ENCODE results near the gene TBC1D10A.
"Not testable (repeated sequence)": the region's sequence is repeated elsewhere in the genome, so short reads cannot be mapped to it uniquely, and the experiment has no call there.

Gene TBC1D10A

DNA sequence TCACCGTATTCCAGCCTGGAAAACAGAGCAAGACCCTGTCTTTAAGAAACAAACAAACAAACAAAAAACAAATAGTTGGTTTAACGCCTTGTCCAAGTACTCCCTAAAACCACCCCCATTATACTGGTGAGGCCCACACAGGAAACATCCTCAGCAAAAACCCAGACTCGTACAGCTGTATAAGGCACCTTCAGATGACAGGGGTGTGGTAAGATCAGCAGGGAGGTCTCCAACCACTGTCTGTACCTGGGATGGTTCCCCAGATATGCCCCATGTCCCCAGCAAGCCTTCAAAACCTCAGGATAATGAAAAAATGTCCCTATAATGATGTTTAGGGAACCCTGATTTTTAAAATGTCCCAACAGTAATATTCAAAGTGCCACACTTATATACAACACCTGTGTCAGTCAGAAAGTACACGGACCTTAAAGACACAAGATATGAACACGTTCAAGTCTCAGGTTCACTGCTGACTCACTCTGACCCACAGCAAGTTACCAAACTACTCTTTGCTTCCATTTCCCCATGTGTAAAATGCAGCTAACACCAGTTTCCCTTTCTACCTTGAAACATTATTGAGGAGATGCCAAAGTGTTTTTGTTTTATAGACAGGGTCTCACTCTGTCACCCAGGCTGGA lies 20.6 kb upstream of the TBC1D10A start:
- no peak for DNase-seq (ENCODE audit: low read depth in 2 of 2)

DNA sequence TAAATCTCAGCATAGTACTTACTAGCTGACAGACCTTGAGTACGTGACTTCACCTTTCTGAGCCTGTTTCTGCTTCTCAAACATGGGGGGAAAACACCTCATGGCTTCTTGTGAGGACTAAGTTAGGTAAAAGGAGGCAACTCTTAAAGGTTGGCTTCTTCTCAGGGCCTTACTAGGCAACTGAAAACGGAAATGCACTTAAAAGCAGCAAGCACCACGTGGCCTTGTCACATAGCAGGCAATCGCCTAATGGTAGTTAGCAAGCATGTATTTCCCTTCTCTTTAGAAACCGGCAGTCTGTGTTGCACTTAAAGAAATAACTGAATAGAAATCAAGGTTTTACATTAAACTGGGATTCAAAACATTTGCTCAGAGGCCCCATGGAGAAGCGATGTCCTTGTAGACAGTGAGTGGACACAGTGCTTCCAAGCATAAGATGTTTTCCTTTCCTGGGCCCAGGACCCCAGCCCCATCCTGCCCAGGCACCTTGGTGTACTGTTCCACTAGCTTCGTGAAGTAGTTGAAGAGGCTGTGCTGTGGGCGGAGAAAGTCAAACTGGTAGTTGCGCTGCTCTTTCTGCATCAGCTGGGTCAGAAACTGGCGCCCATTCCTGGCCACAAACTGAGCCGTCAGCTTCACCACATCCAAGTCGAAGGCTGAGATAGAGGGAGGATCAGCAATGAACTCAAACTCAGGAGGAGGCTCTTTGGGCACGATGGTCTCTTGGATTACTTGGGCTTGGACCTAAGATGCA lies 17.9 kb upstream of the TBC1D10A start:
- peak in 1 of 2 donors; percentile 44 for DNase-seq (ENCODE audit: low read depth in 2 of 2)

DNA sequence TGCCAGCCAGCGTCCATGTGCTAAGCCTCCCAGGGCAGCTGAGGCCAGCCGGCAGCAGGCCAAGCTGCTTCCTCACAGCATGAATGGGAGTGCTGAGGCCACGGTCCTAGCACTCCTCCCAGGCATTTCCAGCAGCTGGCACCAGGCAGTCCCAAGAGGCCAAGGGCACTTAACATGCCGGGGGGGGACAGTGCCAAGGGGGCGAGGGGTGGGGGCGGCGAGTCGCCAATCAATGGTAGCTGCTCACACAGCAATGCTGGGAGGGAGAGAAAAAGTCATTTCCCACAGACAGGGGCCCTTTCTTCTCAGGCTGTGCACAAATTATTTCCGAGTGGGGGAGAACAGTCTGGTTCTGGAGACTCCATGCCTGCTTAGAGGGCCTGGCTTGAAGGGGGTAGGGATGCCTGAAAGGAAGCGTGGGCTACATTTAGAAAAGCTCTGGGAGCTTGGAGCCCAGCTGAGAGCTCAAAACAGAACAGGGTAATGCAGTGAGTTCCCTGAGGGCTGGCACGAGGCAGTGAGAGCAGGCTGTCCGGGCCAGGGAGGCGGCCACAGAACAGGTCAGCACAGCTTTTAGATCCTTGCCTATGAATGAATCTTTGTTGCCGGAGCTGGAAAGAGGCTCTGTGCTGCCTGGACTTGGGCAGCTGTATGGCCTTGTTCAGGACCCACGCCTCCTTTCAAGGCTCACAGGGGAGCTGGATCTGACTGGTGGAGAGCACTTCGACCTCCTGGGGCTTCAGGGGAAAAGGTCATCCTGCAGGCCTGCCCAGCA lies 14.4 kb upstream of the TBC1D10A start:
- no peak for DNase-seq (ENCODE audit: low read depth in 2 of 2)

DNA sequence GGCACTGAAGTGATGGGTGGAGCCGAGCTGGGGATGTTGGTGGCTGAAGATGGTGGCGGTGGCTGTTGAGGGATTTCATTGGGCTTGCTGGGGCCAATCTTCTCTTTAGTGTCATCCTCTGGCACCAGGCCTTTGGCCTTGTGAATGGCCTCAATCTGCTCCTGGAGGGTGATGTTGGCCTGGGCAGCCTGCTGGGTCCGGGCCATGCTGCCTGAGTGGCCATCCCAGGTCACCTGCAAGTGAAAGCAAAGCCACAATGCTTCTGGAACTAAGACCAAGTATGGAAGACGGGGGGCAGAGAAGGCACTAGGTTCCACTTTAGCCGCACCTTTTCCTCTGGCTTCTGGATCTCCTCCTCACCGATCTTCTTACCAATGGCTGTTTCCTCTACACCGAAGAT lies 12.1 kb upstream of the TBC1D10A start:
- DNase-seq (ENCODE audit: low read depth in 2 of 2) = no peak

DNA sequence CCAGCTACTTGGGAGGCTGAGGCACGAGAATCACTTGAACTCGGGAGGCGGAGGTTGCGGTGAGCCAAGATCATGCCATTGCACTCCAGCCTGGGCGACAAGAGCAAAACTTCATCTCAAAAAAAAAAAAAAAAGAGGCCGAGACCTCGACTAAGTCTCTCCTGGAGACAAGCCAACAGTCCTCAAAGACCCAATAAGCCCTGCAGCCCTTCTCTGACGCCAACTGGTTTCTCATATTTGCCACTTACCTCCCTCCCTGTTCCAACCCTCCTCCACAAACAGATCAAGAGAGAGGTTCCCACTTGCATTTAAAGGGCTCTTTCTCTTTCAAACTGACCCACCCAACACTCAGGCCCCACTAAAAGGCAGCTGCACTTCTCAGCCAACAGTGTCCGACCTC lies 11.6 kb upstream of the TBC1D10A start:
- not testable (repeated sequence) for DNase-seq (ENCODE audit: low read depth in 2 of 2)

DNA sequence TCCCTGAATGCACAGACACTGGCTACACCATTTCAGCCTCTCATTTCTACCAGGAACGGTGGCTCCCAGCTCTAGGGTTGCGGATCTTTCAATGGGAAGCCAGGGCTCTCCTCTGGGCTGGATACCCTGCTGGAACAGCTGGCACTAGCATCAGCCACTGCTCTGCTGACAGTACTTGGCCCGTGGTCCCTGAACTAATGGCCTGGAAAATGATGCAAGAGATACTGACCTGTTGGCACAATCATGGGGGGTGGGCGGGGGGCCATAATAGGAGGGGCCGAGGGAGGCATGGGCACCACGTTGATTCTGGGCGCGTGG lies 10.7 kb upstream of the TBC1D10A start:
- DNase-seq (ENCODE audit: low read depth in 2 of 2) = no peak

DNA sequence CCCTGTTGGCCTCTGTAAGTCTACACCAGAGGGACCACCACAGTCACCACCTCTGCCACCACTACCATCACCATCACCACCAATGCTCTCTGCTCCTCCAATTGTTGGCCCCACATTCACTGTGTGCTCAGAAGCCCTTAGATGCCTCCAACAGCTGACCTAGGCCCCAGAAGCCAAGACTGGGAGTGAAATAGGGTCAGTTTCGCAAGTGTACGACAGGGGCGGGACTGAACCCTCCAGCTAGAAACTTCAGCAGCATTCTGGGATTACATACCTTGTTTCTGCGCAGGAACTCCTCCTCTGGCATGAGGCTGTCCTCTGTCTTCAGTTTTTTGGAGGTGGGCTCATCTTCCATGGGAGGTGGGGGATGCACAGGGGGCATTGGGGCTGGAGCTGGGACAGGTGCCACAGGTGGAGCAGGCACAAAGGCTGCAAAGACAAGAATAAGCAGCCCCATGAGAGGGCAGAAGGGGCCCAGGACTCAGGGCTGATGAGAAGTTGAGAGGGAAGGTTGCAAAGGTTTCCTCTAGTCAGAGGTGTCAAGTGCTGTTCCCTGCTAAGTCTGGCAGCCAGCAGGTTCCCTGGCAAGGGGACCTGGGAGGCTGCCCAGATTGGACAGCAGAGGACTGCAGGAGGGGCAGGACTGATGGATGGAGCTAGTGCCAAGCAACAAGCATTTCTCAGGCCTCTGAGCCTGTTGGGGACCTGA lies 10.2 kb upstream of the TBC1D10A start:
- no peak for DNase-seq (ENCODE audit: low read depth in 2 of 2)

DNA sequence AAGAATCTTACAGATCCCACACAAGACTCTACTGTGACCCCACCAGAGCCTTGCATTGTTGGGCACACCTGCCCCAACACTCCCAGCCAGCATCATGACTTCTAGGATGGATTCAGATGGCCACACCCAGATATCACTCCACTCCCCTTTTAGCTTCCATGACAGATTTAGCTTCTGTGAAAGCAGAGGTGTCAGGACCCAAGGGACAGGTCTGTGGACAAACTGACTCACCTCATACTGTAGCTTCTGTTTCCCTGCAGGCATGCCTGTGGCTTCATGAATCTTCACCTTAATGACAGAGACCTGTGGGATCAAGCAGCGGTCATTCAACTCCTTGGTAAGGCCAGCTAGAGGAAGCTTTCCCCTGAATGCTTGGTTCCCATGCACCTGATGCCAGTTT lies 8.5 kb upstream of the TBC1D10A start:
- DNase-seq (ENCODE audit: low read depth in 2 of 2) = no peak

DNA sequence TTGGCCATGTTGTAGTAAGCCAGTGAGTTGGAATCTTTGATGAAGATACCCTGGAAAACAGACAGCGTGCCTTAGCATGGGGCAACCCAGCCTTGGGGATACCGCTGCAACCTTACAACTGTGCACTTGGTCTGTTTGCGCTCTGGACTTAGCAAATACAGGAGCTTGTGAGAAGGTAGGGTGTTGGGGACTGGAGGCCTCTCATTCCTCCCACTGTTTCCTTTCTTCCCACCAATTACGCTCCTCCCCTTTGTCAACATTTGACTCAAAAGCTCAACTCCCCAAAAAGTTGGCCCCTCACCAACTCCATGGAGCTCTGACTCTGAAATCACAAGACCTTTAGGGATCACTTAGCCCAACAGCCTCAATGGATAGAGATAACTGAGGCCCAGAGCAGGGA lies 7.9 kb upstream of the TBC1D10A start:
- DNase-seq (ENCODE audit: low read depth in 2 of 2) = no peak

DNA sequence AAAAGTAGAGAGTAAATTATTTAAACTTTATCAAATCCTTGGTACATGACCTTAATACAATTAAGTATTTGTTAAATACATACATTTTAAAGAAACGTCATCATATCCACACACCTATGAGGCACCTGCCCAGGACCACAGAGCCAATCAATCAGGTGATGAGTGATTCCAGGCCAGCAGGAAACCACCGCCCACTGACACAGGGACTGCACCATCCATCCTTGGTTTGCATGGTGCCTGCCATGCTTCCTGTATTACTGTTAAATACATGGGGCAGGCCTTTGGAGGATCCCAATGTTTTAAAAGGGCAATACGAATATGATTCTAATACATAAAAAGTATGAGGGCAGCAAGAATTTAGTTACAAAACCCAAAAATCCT lies 7.0 kb upstream of the TBC1D10A start:
- DNase-seq (ENCODE audit: low read depth in 2 of 2) = no peak

DNA sequence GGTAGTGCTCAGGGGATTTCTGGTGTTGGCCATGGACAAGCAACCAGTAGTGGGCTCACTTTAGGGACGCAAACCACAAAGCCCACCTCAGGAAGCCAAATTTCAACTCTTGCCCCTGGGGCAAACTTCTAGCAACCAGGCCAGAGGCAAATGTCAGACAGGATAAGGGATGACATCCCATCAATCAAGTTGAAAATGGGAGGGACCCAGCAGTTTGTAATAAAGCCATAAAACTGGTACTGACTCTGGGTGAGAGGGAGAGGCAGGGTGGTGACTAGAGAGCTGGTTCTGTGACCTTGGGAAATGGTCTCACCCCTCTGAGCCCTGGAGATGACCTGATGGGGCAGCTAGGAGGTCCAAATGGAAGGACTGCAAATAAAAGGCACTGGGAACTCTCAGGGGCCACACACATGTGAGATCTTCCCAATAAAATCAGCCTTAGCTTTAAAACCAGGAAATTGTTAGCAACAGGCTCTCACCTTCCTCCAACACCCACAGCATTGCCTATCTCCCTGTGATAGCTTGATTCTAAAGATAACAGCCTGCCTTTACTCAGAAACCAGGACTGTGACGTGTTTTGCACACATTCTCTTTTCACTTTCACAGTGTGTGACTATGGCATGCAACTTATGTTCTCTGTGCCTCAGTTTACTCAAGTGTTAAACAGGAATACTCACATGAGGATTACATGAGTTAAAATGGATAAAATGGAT lies 6.4 kb upstream of the TBC1D10A start:
- no peak for DNase-seq (ENCODE audit: low read depth in 2 of 2)

DNA sequence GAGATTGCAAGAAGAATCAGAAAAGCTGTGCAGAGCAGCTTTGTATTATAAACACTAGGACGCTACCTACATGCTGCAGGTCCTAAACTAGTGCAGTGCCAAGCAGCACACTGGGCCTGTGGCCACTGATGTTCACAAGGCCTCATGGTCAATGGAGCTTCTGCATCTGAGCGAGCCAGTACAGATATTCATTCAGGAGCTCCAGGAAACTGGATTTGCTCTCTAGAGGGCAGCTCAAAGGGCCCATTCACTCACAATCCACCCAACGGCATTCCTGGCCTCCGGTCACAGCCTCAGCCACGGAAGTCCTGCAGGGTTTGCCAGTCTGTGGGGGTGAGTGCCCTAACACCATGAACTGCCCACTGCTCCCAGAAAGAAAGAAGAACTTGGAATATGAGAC lies 5.8 kb upstream of the TBC1D10A start:
- DNase-seq (ENCODE audit: low read depth in 2 of 2) = no peak

DNA sequence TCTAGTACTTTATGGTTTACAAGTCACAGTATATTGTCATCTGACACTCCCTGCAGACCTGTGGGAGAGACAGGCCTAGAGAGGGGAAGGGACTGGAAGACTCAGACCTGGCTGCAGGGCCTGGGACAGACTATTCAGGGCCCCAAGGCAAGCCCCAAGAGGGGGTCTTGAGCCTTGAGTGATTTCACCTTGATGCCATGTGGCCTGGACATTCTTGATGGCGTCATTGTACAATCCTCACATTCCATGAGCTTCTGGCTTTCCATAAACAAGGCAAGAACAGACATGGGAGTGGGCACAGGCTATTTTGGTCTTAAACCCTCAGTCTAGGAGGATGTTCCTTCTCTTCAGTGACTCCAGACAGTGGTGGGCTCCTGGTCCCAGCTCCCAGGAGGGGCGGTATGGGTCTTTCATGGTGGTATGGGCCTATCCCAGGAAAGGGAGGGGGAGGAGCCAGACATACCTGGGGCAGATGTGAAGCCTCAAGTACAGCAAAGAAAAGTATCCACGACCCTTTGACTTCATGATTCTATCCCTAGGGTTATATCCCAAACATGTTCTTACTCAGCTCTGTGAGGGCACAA lies 1.8 kb upstream of the TBC1D10A start:
- DNase-seq (ENCODE audit: low read depth in 2 of 2) = no peak

DNA sequence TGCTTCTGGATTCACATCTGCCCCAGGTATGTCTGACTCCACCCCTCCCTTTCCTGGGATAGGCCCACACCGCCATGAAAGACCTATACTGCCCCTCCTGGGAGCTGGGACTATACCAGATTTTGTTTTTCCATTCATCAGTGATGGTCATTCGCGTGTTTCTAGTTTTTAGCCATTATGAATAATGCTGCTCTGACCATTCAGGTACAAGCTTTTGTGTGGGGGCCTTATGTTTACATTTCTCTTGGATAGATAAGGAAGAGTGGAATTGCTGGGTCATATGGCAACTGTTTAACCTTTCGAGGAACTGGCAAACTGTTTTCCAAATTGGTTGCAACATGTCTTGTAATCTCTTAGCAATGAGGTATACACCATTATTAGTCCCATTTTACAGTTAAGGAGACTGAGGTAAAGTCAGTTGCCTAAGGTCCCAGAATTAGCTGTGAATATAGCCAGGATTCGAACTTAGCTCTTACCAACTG lies 1.2 kb upstream of the TBC1D10A start:
- no peak for DNase-seq (ENCODE audit: low read depth in 2 of 2)

DNA sequence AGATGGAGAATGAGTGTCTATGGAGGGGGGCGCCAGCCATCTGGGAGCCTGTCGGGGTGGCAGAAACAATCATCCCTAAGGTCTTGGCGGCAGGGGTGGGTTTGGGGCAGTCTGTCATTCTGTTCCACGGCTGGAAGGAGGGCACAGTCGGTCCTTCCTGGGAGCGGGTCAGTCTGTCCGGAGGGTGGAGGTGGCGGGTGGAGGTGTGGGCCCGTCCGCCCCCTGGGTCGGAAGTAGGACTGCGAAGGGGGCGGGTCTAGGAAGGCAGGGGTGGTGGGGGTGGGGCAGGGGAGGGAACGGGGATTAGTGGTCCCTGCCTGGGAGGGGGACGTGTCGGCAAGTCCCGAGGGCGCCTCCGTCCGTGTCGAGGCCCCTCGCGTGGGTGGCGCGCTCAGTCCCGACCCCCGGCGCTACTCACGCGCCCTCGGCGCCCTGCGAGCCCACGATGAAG lies 461 bp downstream of the TBC1D10A start:
- DNase-seq (ENCODE audit: low read depth in 2 of 2) = no peak

DNA sequence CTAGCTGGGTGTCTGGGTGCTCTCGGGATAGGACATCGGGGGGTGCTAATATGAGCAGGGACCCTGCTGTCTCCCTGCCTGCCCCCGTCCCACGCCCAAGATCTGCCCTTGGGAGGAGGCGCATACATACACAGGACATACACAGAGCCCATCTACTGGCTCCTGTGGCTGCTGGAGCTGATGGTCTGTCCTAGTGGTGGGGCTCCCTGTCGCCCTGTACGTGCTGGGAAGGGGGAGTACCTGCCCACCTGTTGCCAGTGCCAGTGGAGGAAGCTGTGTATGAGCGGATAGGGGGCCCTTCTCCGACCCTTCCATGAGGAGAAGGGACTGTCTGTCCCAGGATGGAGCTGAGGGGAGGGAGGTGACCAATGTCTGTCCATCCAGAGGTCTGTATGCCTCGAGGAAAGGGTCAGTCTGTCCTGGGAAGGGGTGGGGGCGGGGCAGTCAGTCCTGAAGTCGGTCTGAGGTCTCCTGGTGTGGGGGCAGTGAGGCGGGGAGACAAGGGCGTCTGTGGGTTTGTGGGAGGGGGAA lies 952 bp downstream of the TBC1D10A start:
- no peak for DNase-seq (ENCODE audit: low read depth in 2 of 2)

DNA sequence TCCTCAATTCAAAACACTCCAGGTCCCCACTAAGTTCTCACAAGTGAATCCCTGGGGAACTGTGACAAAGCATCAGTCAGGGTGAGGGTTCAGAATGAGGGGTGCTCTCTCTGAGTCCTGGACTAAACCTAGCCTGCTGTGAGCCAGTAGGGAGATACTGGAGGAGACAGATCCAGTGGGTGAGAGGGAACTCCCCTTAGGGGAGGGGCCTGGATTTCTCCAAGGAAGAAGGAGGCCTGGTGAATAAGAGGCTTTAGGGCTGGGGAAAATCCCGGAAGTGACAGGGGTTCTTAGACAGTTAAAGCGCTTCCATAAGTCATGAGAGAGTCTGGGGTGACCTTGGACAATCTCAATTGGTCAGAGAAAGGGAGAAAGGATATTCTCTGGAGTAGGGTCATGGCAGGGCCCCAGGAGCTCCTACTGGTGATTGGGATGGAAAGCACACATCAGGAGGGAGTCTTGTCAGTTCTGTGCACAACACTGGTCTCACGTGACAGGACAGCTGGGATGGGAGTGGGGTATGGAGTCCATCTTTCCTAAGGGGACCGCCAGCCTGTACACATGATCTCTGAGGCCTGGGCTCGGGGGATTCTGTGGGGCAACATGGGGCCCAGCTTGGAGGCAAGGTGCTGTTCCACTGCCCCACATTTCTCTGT lies 1.5 kb downstream of the TBC1D10A start:
- DNase-seq (ENCODE audit: low read depth in 2 of 2) = no peak

DNA sequence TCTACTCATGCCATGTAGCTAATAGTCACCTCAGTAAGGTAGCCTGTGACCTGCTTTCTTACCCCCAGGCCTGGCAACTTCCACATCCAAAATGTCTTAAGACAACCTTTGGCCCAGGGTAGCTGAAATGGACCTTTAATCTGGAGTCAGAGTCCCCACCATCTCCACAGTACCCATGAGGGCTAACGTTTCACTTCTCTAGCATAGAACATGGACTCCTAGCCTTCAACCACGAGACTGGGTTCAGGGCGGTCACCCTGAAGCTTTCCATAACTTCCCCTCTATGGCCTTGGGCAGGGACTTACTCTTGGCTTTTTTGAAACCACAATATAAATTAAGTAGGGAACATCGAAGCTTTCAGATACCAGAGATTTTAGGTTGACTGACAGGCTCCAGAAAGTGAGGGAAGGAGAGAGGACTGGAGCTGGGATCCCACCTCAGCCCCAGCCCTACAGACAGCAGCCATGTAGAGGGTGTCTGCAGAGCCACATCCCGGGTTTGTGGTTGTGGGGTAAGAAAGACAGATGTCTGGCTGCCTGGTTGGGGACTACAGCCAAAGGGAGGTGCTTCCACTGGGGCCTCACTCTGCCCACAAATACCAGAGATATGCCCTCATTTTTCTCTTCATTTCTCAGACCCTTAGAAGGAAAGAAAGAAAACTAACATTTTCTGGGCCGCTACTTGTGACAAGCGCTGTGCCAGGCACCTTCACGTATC lies 2.6 kb downstream of the TBC1D10A start:
- no peak for DNase-seq (ENCODE audit: low read depth in 2 of 2)

DNA sequence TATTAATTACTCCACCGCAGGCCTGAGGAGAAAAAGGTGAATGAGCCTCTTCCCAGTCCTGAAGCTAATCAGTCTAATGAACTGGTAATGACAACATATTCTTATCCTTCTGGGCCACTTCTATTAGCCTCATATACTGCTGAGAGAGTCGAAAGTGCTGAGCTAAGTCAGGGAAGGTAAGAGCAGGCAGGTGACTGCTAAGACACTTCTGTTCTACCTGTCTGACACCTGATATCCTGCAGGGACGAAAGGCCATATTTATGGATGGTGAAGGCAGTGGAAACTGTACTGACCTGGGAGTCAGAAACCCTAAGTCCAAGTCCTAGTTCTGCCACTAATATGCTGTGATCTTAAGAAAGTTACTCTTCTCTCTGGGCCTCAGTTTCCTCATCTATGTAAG lies 3.5 kb downstream of the TBC1D10A start:
- no peak for DNase-seq (ENCODE audit: low read depth in 2 of 2)

DNA sequence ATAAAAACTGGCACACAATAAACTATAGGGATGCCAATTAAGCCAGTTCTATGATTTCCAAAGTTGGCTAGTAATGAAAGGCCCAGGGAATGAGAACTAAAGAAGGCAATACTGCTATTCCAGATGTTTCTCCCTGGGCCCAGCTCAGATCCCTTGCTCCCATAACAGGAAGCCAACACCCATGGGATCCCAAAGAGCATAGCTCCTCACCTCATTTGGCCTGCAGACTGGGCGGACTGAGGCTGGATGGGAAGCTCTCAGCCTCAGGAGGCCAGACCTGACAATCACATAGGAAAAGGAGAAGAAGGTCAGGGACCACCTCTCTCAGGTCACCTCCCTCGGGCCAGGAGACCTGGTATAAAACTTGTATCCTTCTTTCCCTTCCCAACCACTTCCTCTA lies 5.3 kb downstream of the TBC1D10A start:
- no peak for DNase-seq (ENCODE audit: low read depth in 2 of 2)
